Effector CD4-positive, alpha-beta T cell (primary cell): ENCODE results near the gene PKD1L1.

ENCODE experiments used
- DNase-seq: peaks from one replicate; pipeline ENCODE4 v3.0.0-alpha.2; 2020

The PKD1L1 gene

DNA sequence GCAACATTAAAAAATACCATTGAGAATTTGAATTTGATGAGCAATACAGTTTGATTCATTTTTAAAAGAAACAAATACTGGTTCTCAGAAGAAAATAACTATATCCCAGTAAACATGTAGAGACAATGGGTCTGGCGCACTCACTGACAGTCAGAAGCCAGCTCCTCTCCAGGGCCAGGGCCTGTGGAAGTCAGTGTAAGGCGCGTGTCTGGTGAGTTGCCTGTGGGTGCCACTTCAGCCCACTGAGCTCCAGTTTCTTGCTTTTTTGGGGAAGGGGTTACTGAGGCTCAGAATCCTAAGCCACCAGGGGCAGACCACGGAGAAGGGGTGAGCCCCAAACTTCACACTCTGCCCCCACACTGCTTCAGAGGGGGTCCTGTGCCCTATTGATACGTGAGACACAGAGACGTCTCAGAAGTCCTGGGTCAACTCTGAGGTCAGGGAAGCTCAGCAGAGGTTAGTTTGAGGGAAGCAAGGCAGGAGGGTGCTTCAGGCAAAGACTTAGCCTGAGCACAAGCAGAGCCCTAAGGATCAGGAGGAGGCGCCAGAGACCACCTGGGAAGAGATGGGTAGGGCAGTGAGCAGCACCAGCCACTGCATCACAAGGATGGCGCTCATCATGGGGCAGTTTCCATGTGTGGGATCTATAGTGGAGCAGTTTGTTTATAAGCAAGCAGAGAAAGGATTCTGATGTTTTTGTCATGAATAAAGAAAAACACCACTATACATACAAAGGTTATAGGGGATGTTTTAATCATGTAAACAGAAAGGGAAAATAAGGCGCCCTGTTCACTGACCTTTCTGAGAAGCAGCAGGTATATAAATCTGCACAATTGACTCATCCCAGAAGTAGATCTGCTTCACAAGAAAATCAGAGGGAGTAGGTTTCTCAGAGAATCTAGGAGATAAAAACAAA is 95.7 kb downstream of the PKD1L1 start:
- no peak for DNase-seq

- DNase-seq: no peak
Measured at GRCh38 chr7:47847207-47847606, 101.1 kb downstream of the PKD1L1 start.

DNA sequence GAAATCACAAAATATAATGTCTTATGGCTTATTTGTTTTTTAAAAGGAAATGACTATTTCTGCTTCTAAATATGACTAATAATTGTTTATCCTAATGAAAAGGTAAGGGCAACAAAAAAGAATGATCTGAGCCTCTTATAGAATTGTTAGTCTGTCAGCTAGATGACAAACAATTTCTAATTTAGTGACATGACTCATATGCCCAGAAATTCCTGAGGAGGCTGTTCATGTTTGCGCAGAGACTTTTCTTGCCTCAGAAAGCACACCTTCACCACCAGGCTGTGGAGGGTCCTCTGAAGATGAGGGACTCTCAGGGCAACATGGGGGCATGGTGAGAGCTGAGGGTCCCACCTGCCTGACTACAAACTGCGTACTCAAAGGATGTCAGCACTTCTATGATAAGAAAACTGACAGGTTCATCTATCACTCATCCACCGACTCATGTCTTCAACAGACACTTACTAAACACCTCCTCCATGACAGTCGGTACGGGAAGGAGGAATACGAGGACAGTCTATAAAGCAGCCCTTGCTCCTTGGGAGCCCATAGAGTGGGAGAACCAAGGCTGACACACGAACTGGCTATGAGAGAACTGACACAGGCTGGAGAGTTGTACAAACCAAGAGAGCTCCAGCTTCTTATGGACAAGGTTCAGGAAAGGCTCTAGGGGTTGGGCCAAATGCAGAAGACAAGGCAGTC is 102.0 kb downstream of the PKD1L1 start:
- DNase-seq: no peak

DNA sequence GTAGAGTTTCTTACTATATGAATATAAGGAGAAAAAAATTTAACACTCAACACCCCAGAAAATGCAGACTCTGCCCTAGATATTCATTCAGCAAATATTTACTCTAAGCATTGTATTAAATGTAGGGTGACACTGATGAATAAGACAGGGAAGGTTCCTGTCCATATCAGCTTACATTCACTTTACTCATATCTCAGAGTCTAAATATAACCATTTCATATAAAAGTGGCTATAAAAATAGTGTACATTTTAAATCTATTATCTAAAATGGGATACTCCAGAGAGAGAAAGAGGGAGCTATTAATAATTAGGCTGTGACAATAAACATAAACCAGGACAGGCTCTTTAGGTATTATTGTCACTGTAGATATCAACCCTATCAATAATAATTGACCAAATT is 104.0 kb downstream of the PKD1L1 start:
- DNase-seq: no peak

GRCh38 chr7:47843291-47843690 is 105.0 kb downstream of the PKD1L1 start:
- DNase-seq: no peak

DNA sequence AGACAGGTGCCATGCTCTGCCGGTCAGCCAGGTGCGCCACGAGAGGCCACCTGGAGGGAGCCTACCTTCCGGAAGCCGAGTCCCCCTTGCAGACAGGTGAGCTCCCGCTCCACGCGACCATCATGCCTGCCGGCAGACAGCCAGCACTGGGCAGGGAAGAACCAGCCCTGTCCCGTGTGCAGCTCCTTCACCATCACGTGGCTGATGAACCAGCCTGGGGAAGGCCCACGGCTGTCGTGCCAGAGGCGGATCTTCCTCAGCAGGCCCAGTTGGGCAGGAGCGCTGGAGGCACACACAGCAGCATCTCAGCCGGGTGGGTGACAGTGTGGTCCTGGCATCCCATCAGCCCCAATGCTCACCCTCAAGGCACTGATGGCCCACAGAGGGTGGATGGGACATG is 108.9 kb downstream of the PKD1L1 start:
- DNase-seq: no peak

- DNase-seq: no peak
Measured at GRCh38 chr7:47837826-47838225, 110.4 kb downstream of the PKD1L1 start.

GRCh38 chr7:47836503-47837202 is 111.6 kb downstream of the PKD1L1 start:
- DNase-seq: no peak

DNA sequence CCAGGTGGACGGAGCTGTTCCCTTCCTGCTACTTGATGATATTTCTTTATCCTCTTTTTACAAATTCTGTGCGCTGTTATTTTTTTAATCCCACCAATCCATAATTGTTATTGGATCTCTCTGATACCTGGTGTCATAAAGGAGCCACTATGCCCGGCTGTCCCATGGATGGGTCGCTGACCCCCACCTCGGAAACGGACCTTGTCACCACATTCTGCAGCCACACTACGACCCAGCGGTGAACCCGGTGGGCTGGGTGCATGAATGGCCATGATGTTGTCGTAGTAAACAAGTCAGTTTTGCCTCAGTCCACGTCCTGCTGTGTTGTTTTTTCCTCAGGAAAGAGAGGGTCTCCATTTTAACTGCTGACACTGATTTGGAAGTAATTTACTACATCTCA is 112.2 kb downstream of the PKD1L1 start:
- DNase-seq: no peak

DNA sequence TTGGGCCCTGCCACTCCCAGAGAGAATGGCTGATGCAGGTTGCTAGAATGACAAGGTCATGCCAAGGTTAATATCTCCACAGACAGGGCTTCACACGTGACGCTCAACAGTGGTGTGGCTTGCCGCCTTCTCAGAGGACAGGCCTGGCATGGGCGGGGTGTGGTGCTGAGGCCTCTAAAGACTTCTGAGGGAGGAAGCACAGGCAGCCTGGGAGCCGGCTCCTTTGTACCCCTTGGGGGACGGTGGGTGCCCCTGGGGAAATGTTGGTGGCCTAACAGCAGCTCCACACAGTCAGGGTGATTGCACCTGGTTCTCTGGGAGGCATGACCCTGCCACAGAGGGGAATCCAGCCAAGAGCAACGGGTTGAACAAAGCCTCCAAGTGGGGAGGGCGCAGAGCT is 115.1 kb downstream of the PKD1L1 start:
- DNase-seq: no peak

GRCh38 chr7:47832105-47832715 is 116.1 kb downstream of the PKD1L1 start:
- DNase-seq: no peak

GRCh38 chr7:47830015-47830414 is 118.3 kb downstream of the PKD1L1 start:
- no peak for DNase-seq

- DNase-seq: no peak
Measured at GRCh38 chr7:47827871-47828270, 120.4 kb downstream of the PKD1L1 start.

- DNase-seq: no peak
Measured at GRCh38 chr7:47827351-47827756, 120.9 kb downstream of the PKD1L1 start.

GRCh38 chr7:47826754-47827153 is 121.5 kb downstream of the PKD1L1 start:
- no peak for DNase-seq

DNA sequence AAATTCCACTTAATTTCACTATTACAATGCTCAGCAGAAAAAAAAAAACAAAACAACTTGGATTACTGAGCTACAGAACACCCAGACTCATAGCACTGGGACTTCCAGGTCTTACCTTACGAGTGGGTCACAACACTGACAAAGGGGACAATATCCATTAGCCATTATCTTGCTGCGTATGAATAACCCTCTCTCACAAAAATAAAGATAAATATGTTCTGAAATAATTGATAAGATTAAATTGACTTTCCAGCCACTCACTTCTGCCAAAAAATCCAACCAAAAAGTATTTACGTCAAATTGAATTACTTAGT is 128.7 kb downstream of the PKD1L1 start:
- DNase-seq: no peak

- DNase-seq: no peak
Measured at GRCh38 chr7:47818796-47819606, 129.3 kb downstream of the PKD1L1 start.

DNA sequence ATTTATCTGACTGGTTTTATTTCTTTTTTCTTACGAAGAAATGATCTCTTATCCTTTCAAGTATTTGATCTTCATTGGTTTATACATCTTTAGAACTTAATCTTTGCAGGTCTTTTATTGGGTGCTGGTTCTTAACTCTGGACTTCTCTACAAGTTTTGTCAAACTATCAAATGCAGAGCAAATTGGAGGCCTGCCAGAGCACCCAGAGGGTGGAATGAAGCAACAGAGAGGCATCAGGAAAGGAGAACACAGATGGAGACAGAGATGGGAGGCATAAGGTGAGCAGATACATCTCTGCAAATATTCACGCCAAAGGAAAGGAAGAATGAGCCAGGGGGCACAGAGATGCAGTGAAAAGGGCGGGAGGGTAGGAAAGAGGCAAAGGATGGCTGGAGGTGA is 130.3 kb downstream of the PKD1L1 start:
- DNase-seq: no peak

DNA sequence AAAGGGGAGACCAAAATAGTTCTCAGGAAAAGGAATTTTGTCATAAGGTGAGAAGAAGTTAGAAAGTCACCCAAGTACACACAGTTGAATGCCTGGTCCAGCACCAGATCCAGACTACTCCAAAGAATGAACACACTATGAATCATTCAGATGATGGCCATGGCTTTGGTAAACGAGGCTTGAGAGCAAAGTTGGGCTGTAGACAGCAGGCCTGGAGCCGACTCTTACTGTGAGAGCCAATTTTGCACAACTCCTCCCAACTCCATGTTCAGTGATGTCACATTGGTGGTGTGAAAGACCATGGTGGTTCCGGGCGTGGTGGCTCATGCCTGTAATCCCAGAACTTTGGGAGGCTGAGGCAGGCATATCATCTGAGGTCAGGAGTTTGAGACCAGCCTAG is 131.6 kb downstream of the PKD1L1 start:
- no peak for DNase-seq

DNA sequence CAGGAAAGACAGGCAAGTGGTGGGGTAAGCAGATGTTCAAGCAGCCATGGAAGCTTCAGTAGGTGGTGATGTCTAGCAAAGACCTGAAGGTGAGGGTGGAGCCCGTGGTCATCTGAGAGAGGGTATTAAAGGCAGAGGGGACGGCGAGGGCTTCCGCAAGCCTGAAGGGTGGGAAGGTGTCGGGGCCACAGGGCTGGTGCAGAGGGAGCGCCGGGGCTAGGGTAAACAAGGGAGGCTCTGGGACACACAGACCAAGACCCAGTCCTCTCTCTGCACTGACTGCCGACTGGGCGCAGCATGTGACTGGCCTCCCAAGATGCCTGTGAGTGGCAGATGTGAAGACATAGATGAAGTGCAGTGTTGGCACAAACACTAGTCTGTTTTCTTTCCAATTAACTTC is 132.4 kb downstream of the PKD1L1 start:
- DNase-seq: no peak

DNA sequence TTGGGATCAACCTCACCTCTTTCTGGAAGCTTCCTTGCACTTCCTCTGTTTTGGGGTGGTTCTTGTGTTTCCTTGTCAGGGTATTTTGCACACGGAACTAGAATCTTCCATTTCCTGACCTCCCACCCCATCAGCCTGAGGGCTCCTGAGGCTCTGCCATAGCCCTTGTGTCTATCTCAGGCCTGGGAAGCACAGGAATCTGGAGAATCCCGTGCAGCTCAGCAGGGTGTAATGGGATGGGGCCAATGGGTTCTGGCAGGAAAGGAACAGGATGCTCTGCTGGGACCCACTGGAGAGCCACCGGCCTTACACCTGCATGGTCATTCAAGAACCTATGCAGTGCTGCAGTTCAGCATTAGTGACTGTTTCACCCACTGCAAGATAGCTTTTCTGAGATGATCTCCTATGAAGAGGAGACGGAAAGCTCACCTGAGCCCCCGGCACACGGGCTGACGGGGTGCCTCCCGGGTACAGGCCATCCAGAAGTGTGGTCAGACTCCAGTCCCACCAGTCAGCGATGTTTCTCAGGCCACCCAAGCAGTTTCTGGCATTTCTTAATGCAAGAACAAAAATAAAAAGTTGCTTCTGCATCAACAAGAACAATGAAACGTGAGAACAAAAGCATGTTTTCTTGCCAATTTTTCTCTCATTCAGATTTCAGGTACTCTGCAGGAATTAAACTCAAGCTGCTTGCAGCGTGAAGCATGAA is 133.2 kb downstream of the PKD1L1 start:
- DNase-seq: no peak
